Mucosa of stomach (tissue), 1 donor: ENCODE measurements around the gene HMOX2.

Experiments
- H3K27me3 ChIP-seq: one replicate; pipeline ENCODE4 v1.7.0; 2013; ENCODE audit warnings: mild to moderate bottlenecking, low read length; ENCODE audit not compliant: control insufficient read depth, insufficient read depth
- H3K36me3 ChIP-seq: one replicate; pipeline ENCODE4 v1.7.0; 2013; ENCODE audit warnings: low read length; ENCODE audit not compliant: control insufficient read depth, insufficient read depth
- H3K4me1 ChIP-seq: one replicate; pipeline ENCODE4 v1.7.0; 2013; ENCODE audit warnings: mild to moderate bottlenecking, low read length; ENCODE audit not compliant: control insufficient read depth, insufficient read depth
- H3K4me3 ChIP-seq: one replicate; pipeline ENCODE4 v1.7.0; 2013; ENCODE audit warnings: low read length
- H3K9ac ChIP-seq: one replicate; pipeline ENCODE4 v1.7.0; 2013; ENCODE audit warnings: mild to moderate bottlenecking, low read length, moderate library complexity
- H3K9me3 ChIP-seq: one replicate; pipeline ENCODE4 v1.7.0; 2013; ENCODE audit warnings: mild to moderate bottlenecking, low read length, moderate library complexity; ENCODE audit not compliant: control insufficient read depth
- donor health status: Pancreatic carcinoma.

HMOX2 gene

GRCh38 chr16:4494746-4495490 is 18.7 kb downstream of the HMOX2 start:
- no peaks in the 10 kb centered on the region for H3K36me3 ChIP-seq
- no peak overlapping the region for H3K9ac ChIP-seq
- H3K9me3 ChIP-seq: no peaks in the 10 kb centered on the region
- no peaks in the 10 kb centered on the region for H3K27me3 ChIP-seq
- peaks cover 37% of the 10 kb centered on the region for H3K4me1 ChIP-seq
- H3K4me3 ChIP-seq: no peak overlapping the region

DNA sequence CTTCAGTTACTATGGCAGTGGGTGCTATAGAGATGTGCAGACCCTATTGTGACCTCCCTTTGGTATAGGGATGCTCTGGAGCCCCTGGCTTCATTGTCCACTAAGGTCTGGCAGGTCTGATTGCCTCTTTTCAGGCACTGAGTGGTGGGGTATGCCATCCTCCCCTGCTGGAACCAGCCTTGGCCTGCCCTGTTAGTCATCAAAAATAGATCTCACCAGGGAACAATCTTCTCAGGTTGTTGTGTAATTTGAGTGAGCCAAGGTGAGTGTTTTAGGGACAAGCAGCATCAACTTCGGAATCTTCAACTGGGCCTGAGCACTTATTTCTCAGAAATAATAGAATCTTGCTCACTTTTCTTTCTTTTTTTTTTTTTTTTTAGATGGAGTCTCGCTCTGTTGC is 19.6 kb downstream of the HMOX2 start:
- H3K9me3 ChIP-seq: no peaks in the 10 kb centered on the region
- peaks cover 45% of the 10 kb centered on the region for H3K4me1 ChIP-seq
- H3K27me3 ChIP-seq: no peaks in the 10 kb centered on the region
- no peak overlapping the region for H3K4me3 ChIP-seq
- H3K36me3 ChIP-seq: no peaks in the 10 kb centered on the region
- H3K9ac ChIP-seq: no peak overlapping the region

DNA sequence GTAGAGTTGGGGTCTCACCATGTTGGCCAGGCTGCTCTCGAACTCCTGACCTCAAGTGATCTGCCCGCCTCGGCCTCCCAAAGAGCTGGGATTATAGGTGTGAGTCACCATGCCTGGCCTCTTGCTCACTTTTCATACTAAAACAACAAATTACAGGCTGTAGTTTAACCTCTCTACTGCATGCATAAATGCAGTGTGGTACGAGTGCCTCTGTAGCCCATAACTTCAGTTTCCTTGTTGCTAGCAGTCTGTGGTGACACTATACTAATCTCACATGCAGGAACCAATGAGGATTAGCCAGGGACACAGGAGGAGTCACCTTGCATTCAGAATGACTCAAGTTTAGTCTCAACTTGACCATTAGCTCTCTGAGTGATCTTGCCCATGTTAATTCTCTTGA is 20.1 kb downstream of the HMOX2 start:
- Histone ChIP-seq H3K4me3 (no peak overlapping the region), H3K9ac (no peak overlapping the region), H3K9me3 (no peaks in the 10 kb centered on the region), H3K27me3 (no peaks in the 10 kb centered on the region), H3K36me3 (no peaks in the 10 kb centered on the region), H3K4me1 (peaks cover 49% of the 10 kb centered on the region)

- no peak overlapping the region for H3K9ac ChIP-seq
Observed at GRCh38 chr16:4498546-4499195, 22.5 kb downstream of the HMOX2 start.

DNA sequence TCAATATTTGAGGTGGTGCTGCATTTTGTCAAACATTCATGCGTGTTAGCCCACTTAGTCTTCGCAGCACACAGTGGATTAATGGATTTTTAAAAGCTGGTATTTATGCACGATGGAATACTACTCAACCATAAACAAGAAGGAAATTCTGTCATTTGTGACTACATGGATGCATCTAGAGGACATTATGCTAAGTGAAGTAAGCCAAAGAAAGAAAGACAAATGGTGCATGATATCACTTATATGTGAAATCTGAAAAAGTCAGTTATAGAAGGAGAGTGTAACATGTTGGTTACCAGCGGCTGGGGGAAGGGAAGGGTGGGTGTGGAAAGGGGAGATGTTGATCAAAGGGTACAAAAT is 23.0 kb downstream of the HMOX2 start:
- Histone ChIP-seq H3K9ac (no peak overlapping the region), H3K4me3 (no peak overlapping the region), H3K4me1 (peaks cover 60% of the 10 kb centered on the region), H3K9me3 (no peaks in the 10 kb centered on the region), H3K27me3 (no peaks in the 10 kb centered on the region), H3K36me3 (no peaks in the 10 kb centered on the region)

More at GRCh38 chr16:4498546-4499195, 22.5 kb downstream of the HMOX2 start:
- no peak overlapping the region for H3K4me3 ChIP-seq
- no peaks in the 10 kb centered on the region for H3K9me3 ChIP-seq
- H3K27me3 ChIP-seq: no peaks in the 10 kb centered on the region
- peaks cover 60% of the 10 kb centered on the region for H3K4me1 ChIP-seq
- no peaks in the 10 kb centered on the region for H3K36me3 ChIP-seq

- H3K4me3 ChIP-seq: no peak overlapping the region
- no peaks in the 10 kb centered on the region for H3K9me3 ChIP-seq
- peak overlapping the region; percentile 38 for H3K9ac ChIP-seq
- no peaks in the 10 kb centered on the region for H3K36me3 ChIP-seq
- no peaks in the 10 kb centered on the region for H3K27me3 ChIP-seq
- H3K4me1 ChIP-seq: peaks cover 58% of the 10 kb centered on the region
Observed at GRCh38 chr16:4500272-4500671, 24.1 kb downstream of the HMOX2 start.

DNA sequence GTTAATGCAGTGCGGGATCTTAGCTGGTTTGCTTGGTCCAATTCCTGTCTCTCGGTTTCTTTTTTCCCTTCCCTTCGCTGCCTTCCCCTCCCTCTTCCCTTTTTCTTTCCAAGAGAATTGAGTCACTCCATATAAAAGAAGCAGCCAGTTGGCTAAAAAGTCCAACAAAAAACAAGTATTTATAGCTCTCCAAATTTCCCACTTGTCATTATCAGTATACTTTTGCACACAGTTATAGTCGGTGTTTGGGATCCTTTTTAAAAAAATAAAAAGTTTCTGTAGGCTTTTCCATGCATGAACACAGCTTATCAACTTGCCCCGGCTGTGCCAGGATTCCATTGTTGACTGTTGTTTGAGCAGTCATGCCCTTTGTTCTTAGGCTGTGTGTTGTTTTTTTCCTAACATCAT is 24.9 kb downstream of the HMOX2 start:
- Histone ChIP-seq H3K27me3 (no peaks in the 10 kb centered on the region), H3K4me3 (no peak overlapping the region), H3K9ac (peak overlapping the region; percentile 38), H3K4me1 (peaks cover 67% of the 10 kb centered on the region), H3K36me3 (peaks cover 1% of the 10 kb centered on the region), H3K9me3 (no peaks in the 10 kb centered on the region)

GRCh38 chr16:4505356-4506147 is 29.4 kb downstream of the HMOX2 start:
- no peak overlapping the region for H3K4me3 ChIP-seq
- no peaks in the 10 kb centered on the region for H3K9me3 ChIP-seq
- H3K9ac ChIP-seq: peak overlapping the region; percentile 42
- peaks cover 17% of the 10 kb centered on the region for H3K36me3 ChIP-seq
- H3K27me3 ChIP-seq: no peaks in the 10 kb centered on the region
- H3K4me1 ChIP-seq: peaks cover 39% of the 10 kb centered on the region

DNA sequence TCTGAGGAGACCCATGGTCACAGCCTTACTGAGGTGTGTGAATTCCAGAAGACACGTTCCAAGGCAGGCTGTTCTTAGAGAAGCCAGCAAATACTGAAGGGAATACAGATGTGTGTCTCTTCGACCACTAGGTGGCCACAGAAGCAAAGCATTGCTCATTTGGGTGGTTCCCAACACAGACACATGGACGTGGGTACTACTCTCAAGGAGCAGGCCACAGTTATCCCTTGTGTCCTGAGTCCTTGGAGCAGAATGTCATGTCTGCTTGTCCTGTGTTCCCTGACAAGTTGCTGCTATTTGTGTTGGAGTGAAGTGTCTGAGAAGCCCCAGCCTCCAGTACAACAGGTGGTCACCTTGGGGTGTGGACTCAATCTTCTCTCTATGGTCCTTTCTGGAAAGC is 30.3 kb downstream of the HMOX2 start:
- no peak overlapping the region for H3K9ac ChIP-seq
- H3K4me3 ChIP-seq: no peak overlapping the region
- H3K9me3 ChIP-seq: no peaks in the 10 kb centered on the region
- peaks cover 39% of the 10 kb centered on the region for H3K4me1 ChIP-seq
- H3K36me3 ChIP-seq: peaks cover 17% of the 10 kb centered on the region
- H3K27me3 ChIP-seq: no peaks in the 10 kb centered on the region

DNA sequence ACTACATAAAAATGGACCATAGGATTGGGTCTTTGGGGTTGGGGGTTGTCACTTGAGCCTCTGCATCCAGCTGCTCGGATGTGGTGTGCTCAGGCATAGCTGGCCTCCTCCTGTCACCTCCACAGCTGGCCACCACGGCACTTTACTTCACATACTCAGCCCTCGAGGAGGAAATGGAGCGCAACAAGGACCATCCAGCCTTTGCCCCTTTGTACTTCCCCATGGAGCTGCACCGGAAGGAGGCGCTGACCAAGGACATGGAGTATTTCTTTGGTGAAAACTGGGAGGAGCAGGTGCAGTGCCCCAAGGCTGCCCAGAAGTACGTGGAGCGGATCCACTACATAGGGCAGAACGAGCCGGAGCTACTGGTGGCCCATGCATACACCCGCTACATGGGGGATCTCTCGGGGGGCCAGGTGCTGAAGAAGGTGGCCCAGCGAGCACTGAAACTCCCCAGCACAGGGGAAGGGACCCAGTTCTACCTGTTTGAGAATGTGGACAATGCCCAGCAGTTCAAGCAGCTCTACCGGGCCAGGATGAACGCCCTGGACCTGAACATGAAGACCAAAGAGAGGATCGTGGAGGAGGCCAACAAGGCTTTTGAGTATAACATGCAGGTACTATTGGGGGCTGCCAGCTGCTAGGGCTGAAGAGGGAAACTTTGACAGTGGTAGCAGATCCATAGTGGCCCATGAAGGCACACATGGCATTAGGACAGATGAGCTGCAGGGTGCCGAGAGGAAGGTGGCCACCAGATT is 31.6 kb downstream of the HMOX2 start:
- H3K4me1 ChIP-seq: peaks cover 34% of the 10 kb centered on the region

DNA sequence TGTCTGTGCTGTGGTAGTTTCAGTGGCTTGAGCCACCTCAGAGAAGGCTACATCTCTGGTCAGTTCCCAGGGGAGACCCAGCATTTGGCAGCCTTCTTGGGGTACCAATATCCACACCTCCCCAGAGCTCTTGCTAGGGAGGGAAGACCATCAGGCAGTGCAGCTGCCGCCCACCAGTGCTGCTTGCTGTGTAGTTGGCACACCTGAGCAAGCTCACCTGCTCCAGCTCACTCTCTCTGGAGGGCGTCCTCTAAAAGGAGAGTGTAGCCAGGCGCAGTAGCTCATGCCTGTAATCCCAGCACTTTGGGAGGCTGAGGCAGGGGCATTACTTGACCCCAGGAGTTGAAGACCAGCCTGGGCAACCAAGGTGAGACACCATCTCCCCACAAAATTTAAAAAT is 32.6 kb downstream of the HMOX2 start:
- no peak overlapping the region for H3K4me3 ChIP-seq

More for the DNA sequence above, 31.6 kb downstream of the HMOX2 start:
- Histone ChIP-seq H3K36me3 (peaks cover 22% of the 10 kb centered on the region), H3K9me3 (no peaks in the 10 kb centered on the region), H3K4me3 (no peak overlapping the region), H3K9ac (no peak overlapping the region), H3K27me3 (no peaks in the 10 kb centered on the region)

More for the DNA sequence above, 32.6 kb downstream of the HMOX2 start:
- Histone ChIP-seq H3K9me3 (no peaks in the 10 kb centered on the region), H3K4me1 (peaks cover 37% of the 10 kb centered on the region), H3K27me3 (no peaks in the 10 kb centered on the region), H3K9ac (no peak overlapping the region), H3K36me3 (peaks cover 22% of the 10 kb centered on the region)
